DMS 273 (cell line): ENCODE results near the gene UBASH3B.

Source experiments
- DNase-seq: peaks from one replicate; lab custom pipeline; 2025; ENCODE audit not compliant: unreplicated experiment; lab: John Stamatoyannopoulos, UW

Gene UBASH3B

GRCh38 chr11:122754553-122755322, 99.2 kb downstream of the UBASH3B start:
- DNase-seq = peak; percentile 33

- no peak for DNase-seq
These were observed 99.9 kb downstream of the UBASH3B start for GRCh38 chr11:122755409-122755808.

- DNase-seq = no peak
These were observed 100.4 kb downstream of the UBASH3B start for GRCh38 chr11:122755941-122756340.

GRCh38 chr11:122756417-122756816, 100.9 kb downstream of the UBASH3B start:
- DNase-seq = no peak

GRCh38 chr11:122757201-122757600, 101.7 kb downstream of the UBASH3B start:
- DNase-seq = no peak

GRCh38 chr11:122758339-122758738, 102.8 kb downstream of the UBASH3B start:
- DNase-seq = no peak

GRCh38 chr11:122758974-122759373, 103.5 kb downstream of the UBASH3B start:
- DNase-seq = no peak

GRCh38 chr11:122763108-122763507, 107.6 kb downstream of the UBASH3B start:
- no peak for DNase-seq

GRCh38 chr11:122764371-122765090, 109.0 kb downstream of the UBASH3B start:
- no peak for DNase-seq

GRCh38 chr11:122765487-122766131, 110.1 kb downstream of the UBASH3B start:
- no peak for DNase-seq

GRCh38 chr11:122769126-122769780, 113.7 kb downstream of the UBASH3B start:
- no peak for DNase-seq

- no peak for DNase-seq
These were observed 117.4 kb downstream of the UBASH3B start for GRCh38 chr11:122772945-122773344.

GRCh38 chr11:122773781-122774266, 118.3 kb downstream of the UBASH3B start:
- no peak for DNase-seq

GRCh38 chr11:122775675-122776271, 120.3 kb downstream of the UBASH3B start:
- DNase-seq = no peak

GRCh38 chr11:122776546-122776945, 121.0 kb downstream of the UBASH3B start:
- DNase-seq = no peak

GRCh38 chr11:122777343-122777742, 121.8 kb downstream of the UBASH3B start:
- no peak for DNase-seq

- DNase-seq = no peak
These were observed 122.6 kb downstream of the UBASH3B start for GRCh38 chr11:122778148-122778547.

- no peak for DNase-seq
These were observed 123.6 kb downstream of the UBASH3B start for GRCh38 chr11:122779047-122779629.

GRCh38 chr11:122780296-122780949, 124.9 kb downstream of the UBASH3B start:
- no peak for DNase-seq
